ENCODE data around the gene KRT85. TPM values are rescaled to one million over a fixed set of nuclear protein-coding genes. Genes with fewer than 3 reads are reported as not detected.

Gene KRT85
- polyA plus RNA-seq, 1 donor from 2014 or later: not detected

Other genes starting within 250 kb of the KRT85 start
- gene KRT80, start 175.5 kb downstream of the KRT85 start, polyA plus RNA-seq: not detected
- gene KRT7, start 134.2 kb downstream of the KRT85 start, polyA plus RNA-seq: not detected
- gene KRT86, start 92.8 kb downstream of the KRT85 start, polyA plus RNA-seq: not detected
- not detected for gene KRT81, start 75.9 kb downstream of the KRT85 start, polyA plus RNA-seq
- not detected for gene KRT83, start 46.1 kb downstream of the KRT85 start, polyA plus RNA-seq
- gene KRT84, start 18.2 kb upstream of the KRT85 start, polyA plus RNA-seq: not detected
- not detected for gene KRT82, start 38.9 kb upstream of the KRT85 start, polyA plus RNA-seq
- not detected for gene KRT75, start 66.9 kb upstream of the KRT85 start, polyA plus RNA-seq
- not detected for gene KRT6B, start 84.7 kb upstream of the KRT85 start, polyA plus RNA-seq
- gene KRT6C, start 106.3 kb upstream of the KRT85 start, polyA plus RNA-seq: not detected
- gene KRT6A, start 125.8 kb upstream of the KRT85 start, polyA plus RNA-seq: not detected
- not detected for gene KRT5, start 152.9 kb upstream of the KRT85 start, polyA plus RNA-seq
- not detected for gene KRT71, start 185.7 kb upstream of the KRT85 start, polyA plus RNA-seq
- not detected for gene KRT74, start 206.4 kb upstream of the KRT85 start, polyA plus RNA-seq
- not detected for gene KRT72, start 234.0 kb upstream of the KRT85 start, polyA plus RNA-seq

Measured in IgD-negative memory B cell (primary cell).